HG02763 (cell line): ENCODE data around the gene LUZP1.

Experiments used
- ATAC-seq: cut with Tn5 transposase; IDR thresholded peaks from one replicate; pipeline ENCODE4 v1.9.1; 2021; ENCODE audit warnings: mild to moderate bottlenecking, moderate library complexity; ENCODE audit not compliant: unreplicated experiment

The LUZP1 gene

GRCh38 chr1:23035823-23036452 lies 132.7 kb downstream of the LUZP1 start:
- no peak for ATAC-seq
